Activated CD4-positive, alpha-beta memory T cell treated with anti-CD3 and anti-CD28 coated beads, Interleukin-2, amount 10 ng/mL, durations not matched to agents 7 days and 5 days (primary cell): ENCODE results near the gene ARHGAP8. TPM values are rescaled to one million over a fixed set of nuclear protein-coding genes. Genes with fewer than 3 reads are reported as not detected.

ENCODE experiments used
- CTCF ChIA-PET: fragments of 350-600 bp; sonication (Branson Sonifier 250); formaldehyde crosslinking; loops from one replicate; lab custom pipeline; 2021; ENCODE audit warnings: antibody characterized with exemption, inconsistent platforms; lab: Charles Lee
- POLR2A ChIA-PET: fragments of 350-600 bp; sonication (Branson Sonifier 250); formaldehyde crosslinking; loops from one replicate; lab custom pipeline; 2021; ENCODE audit warnings: antibody characterized with exemption; lab: Charles Lee
- DNase-seq: peaks from one replicate; pipeline ENCODE4 v3.0.0-alpha.2; 2020
- H3K27ac Mint-ChIP-seq: one replicate; pipeline ENCODE4 v1.8.0; 2021; ENCODE audit warnings: mild to moderate bottlenecking, mixed read lengths
- H3K27me3 Mint-ChIP-seq: one replicate; pipeline ENCODE4 v1.8.0; 2021; ENCODE audit warnings: mixed read lengths
- H3K36me3 Mint-ChIP-seq: one replicate; pipeline ENCODE4 v1.8.0; 2021; ENCODE audit warnings: low read depth, mixed read lengths
- H3K4me1 Mint-ChIP-seq: one replicate; pipeline ENCODE4 v1.8.0; 2021; ENCODE audit warnings: mixed read lengths
- H3K4me3 Mint-ChIP-seq: one replicate; pipeline ENCODE4 v1.8.0; 2021; ENCODE audit warnings: mild to moderate bottlenecking, mixed read lengths
- H3K9me3 Mint-ChIP-seq: one replicate; pipeline ENCODE4 v1.8.0; 2021; ENCODE audit warnings: mixed read lengths
- total RNA-seq, 2 experiments: library from RNA; stranded (reverse); gene quantifications; one replicate each; pipeline ENCODE4 v1.2.3, GENCODE V29; 2021

Gene ARHGAP8
- total RNA-seq, 2 experiments from 2014 or later = 0.70 to 0.78 TPM

DNA sequence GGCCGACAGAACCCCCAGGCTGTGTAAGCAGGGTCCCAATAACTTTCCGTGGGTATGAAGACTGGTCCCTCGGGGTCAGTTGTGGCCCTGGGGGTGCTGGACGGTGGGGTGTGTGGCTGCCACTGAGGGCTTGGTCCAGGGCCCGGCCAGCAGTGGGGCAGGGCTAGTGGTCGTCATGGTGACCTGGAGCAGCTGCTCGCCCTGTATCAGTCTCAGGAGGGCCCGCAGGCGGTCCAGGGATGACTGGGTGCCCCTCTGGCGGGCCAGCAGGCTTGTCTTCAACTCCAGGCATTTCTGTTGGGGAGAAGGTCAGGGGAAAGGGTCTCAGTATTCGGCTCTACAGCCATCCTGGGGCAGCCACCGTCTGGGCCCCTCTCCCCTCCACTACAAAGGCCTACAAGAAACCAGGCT, 130.6 kb downstream of the ARHGAP8 start:
- no peaks in the 10 kb centered on the region for H3K9me3 Mint-ChIP-seq
- POLR2A ChIA-PET = no interaction called here
- H3K27me3 Mint-ChIP-seq = no peaks in the 10 kb centered on the region
- DNase-seq = no peak
- no peak overlapping the region for H3K27ac Mint-ChIP-seq
- no peak overlapping the region for H3K4me3 Mint-ChIP-seq
- CTCF ChIA-PET = no interaction called here
- no peaks in the 10 kb centered on the region for H3K4me1 Mint-ChIP-seq
- no peaks in the 10 kb centered on the region for H3K36me3 Mint-ChIP-seq

- ChIA-PET POLR2A (no interaction called here), CTCF (no interaction called here)
- DNase-seq = no peak
- no peaks in the 10 kb centered on the region for H3K9me3 Mint-ChIP-seq
- H3K4me1 Mint-ChIP-seq = no peaks in the 10 kb centered on the region
- H3K27me3 Mint-ChIP-seq = no peaks in the 10 kb centered on the region
- no peak overlapping the region for H3K27ac Mint-ChIP-seq
- no peak overlapping the region for H3K4me3 Mint-ChIP-seq
- H3K36me3 Mint-ChIP-seq = no peaks in the 10 kb centered on the region
Measured at GRCh38 chr22:44884562-44884961, 132.2 kb downstream of the ARHGAP8 start.

- no peaks in the 10 kb centered on the region for H3K36me3 Mint-ChIP-seq
- no peak overlapping the region for H3K27ac Mint-ChIP-seq
- CTCF ChIA-PET = no interaction called here
- no peak overlapping the region for H3K4me3 Mint-ChIP-seq
- H3K4me1 Mint-ChIP-seq = no peaks in the 10 kb centered on the region
- H3K9me3 Mint-ChIP-seq = no peaks in the 10 kb centered on the region
- POLR2A ChIA-PET = no interaction called here
- no peaks in the 10 kb centered on the region for H3K27me3 Mint-ChIP-seq
- DNase-seq = no peak
Measured at GRCh38 chr22:44884968-44885805, 132.8 kb downstream of the ARHGAP8 start.

DNA sequence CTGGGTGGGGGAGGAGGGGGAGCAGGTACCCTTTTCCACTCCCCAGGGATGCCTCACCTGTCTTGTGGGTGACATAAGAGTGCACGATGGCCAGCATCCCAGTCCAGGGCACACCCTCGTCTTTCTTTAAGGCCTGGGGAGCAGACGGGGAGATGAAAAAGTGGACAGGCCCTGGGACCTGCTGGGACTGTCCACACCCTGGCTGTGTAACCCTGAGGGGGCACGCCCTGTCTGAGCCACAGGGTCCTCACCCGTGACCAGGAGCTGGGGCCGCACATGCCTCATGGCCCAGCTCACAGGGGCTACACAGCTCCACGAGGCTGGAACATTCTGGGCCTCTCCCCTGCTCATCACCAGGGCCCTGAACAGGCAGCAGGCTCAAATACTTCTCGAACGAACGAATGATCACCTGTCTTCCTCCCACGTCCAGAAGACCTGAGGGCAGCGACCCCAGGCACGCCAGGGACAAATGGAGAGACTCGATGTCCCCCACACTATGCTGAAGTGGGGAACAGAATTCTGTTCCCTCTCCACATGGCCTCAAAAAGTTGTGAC, 133.5 kb downstream of the ARHGAP8 start:
- CTCF ChIA-PET = no interaction called here
- Mint-ChIP-seq H3K36me3 (no peaks in the 10 kb centered on the region), H3K27me3 (no peaks in the 10 kb centered on the region), H3K4me1 (no peaks in the 10 kb centered on the region), H3K4me3 (no peak overlapping the region), H3K27ac (no peak overlapping the region), H3K9me3 (no peaks in the 10 kb centered on the region)
- DNase-seq = no peak
- POLR2A ChIA-PET = no interaction called here

DNA sequence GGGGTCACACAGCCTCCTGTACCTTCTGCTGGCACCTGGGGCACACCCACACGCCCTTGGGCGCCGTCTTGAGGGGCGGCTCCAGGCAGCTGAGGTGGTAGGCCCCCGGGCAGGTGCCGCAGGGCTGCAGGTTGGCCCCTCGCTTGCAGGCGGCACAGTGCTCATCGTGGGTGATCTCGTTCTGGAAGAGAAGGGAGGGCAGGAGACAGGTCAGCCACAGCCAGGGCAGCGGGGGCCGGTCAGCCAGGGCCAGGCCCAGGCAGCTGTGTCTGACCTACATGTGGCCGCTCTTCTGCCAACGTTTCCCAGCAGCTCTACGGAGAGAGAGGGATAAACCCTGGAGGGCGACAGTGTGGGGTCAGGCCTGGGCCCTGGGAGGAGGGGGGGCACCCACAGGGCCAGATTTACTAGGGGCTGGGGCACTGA, 135.6 kb downstream of the ARHGAP8 start:
- ChIA-PET CTCF (no interaction called here), POLR2A (no interaction called here)
- Mint-ChIP-seq H3K36me3 (no peaks in the 10 kb centered on the region), H3K27me3 (no peaks in the 10 kb centered on the region), H3K4me3 (no peak overlapping the region), H3K9me3 (no peaks in the 10 kb centered on the region), H3K4me1 (no peaks in the 10 kb centered on the region), H3K27ac (no peak overlapping the region)
- no peak for DNase-seq

- ChIA-PET POLR2A (no interaction called here), CTCF (no interaction called here)
- Mint-ChIP-seq H3K4me1 (no peaks in the 10 kb centered on the region), H3K27ac (no peak overlapping the region), H3K4me3 (no peak overlapping the region), H3K9me3 (no peaks in the 10 kb centered on the region), H3K27me3 (no peaks in the 10 kb centered on the region), H3K36me3 (no peaks in the 10 kb centered on the region)
- DNase-seq = no peak
Measured at GRCh38 chr22:44888491-44889254, 136.3 kb downstream of the ARHGAP8 start.

- no peaks in the 10 kb centered on the region for H3K9me3 Mint-ChIP-seq
- H3K4me3 Mint-ChIP-seq = no peak overlapping the region
- no peak for DNase-seq
- POLR2A ChIA-PET = no interaction called here
- H3K4me1 Mint-ChIP-seq = no peaks in the 10 kb centered on the region
- CTCF ChIA-PET = no interaction called here
- no peak overlapping the region for H3K27ac Mint-ChIP-seq
- H3K27me3 Mint-ChIP-seq = no peaks in the 10 kb centered on the region
- H3K36me3 Mint-ChIP-seq = no peaks in the 10 kb centered on the region
Measured at GRCh38 chr22:44889255-44889878, 137.0 kb downstream of the ARHGAP8 start.

- no peaks in the 10 kb centered on the region for H3K27me3 Mint-ChIP-seq
- H3K4me3 Mint-ChIP-seq = no peak overlapping the region
- no peaks in the 10 kb centered on the region for H3K36me3 Mint-ChIP-seq
- no peaks in the 10 kb centered on the region for H3K4me1 Mint-ChIP-seq
- ChIA-PET CTCF (interaction anchor here (0.6 kb wide), 1 partner anchor 24 kb away, joined by 3 read pairs; no protein-coding TSS in a partner anchor), POLR2A (no interaction called here)
- H3K27ac Mint-ChIP-seq = no peak overlapping the region
- no peak for DNase-seq
- H3K9me3 Mint-ChIP-seq = no peaks in the 10 kb centered on the region
Measured at GRCh38 chr22:44890416-44891292, 138.3 kb downstream of the ARHGAP8 start.

- H3K27ac Mint-ChIP-seq = no peak overlapping the region
- ChIA-PET CTCF (no interaction called here), POLR2A (no interaction called here)
- H3K4me3 Mint-ChIP-seq = no peak overlapping the region
- H3K27me3 Mint-ChIP-seq = no peaks in the 10 kb centered on the region
- H3K9me3 Mint-ChIP-seq = no peaks in the 10 kb centered on the region
- no peaks in the 10 kb centered on the region for H3K36me3 Mint-ChIP-seq
- no peak for DNase-seq
- H3K4me1 Mint-ChIP-seq = no peaks in the 10 kb centered on the region
Measured at GRCh38 chr22:44891293-44891747, 138.9 kb downstream of the ARHGAP8 start.

- H3K9me3 Mint-ChIP-seq = no peaks in the 10 kb centered on the region
- no peaks in the 10 kb centered on the region for H3K27me3 Mint-ChIP-seq
- ChIA-PET POLR2A (no interaction called here), CTCF (no interaction called here)
- no peaks in the 10 kb centered on the region for H3K4me1 Mint-ChIP-seq
- H3K36me3 Mint-ChIP-seq = no peaks in the 10 kb centered on the region
- no peak overlapping the region for H3K4me3 Mint-ChIP-seq
- DNase-seq = no peak
- no peak overlapping the region for H3K27ac Mint-ChIP-seq
Measured at GRCh38 chr22:44891791-44892190, 139.4 kb downstream of the ARHGAP8 start.

DNA sequence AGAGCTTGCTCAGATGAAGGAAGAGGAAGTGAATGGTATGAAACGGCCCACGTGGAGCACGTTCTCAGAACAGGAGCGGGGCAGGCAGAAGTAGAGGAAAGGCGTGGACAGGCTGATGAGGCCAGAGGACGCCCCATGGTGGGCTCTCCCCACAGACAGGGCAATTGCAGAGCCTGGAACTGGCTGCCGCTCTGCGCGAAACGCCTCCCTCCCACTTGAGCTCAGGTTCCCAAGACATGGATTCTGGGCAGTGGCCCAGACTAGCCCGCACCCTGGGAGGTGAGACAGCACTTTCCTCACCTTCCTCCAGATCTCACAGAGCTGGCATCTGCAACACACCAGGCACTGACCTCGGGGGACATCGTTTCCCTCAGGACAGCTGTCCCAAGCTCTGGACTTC, 139.9 kb downstream of the ARHGAP8 start:
- CTCF ChIA-PET = no interaction called here
- Mint-ChIP-seq H3K27ac (no peak overlapping the region), H3K36me3 (no peaks in the 10 kb centered on the region), H3K4me3 (no peak overlapping the region), H3K9me3 (no peaks in the 10 kb centered on the region), H3K27me3 (no peaks in the 10 kb centered on the region), H3K4me1 (no peaks in the 10 kb centered on the region)
- POLR2A ChIA-PET = no interaction called here
- no peak for DNase-seq
